ENCODE data around the gene PRDX6.

DNA sequence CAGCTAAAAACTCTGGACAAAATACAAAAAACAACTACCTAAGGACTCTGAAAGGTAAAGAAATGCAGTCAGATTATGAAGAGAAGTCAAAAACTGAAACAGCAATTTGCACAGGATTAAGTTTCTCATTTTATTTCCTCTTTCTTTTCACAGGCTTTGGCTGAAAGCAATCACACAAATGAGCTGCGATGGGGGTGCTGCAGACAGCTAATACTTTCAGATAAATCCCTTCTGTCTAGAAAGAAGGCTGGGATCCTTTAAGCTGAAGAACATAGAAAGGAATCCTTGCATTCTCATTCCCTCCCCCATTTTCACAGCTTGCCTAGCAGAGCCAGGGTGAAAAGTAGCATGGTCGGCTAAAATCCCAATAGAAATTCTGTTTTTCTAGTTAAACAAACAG lies 32.0 kb upstream of the PRDX6 start:
- TF ChIP-seq, protein P1, sequence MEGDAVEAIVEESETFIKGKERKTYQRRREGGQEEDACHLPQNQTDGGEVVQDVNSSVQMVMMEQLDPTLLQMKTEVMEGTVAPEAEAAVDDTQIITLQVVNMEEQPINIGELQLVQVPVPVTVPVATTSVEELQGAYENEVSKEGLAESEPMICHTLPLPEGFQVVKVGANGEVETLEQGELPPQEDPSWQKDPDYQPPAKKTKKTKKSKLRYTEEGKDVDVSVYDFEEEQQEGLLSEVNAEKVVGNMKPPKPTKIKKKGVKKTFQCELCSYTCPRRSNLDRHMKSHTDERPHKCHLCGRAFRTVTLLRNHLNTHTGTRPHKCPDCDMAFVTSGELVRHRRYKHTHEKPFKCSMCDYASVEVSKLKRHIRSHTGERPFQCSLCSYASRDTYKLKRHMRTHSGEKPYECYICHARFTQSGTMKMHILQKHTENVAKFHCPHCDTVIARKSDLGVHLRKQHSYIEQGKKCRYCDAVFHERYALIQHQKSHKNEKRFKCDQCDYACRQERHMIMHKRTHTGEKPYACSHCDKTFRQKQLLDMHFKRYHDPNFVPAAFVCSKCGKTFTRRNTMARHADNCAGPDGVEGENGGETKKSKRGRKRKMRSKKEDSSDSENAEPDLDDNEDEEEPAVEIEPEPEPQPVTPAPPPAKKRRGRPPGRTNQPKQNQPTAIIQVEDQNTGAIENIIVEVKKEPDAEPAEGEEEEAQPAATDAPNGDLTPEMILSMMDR (IDR thresholded peaks at IDR 0.05), result no peak
- no peak for TF ChIP-seq POLR2AphosphoS5 (IDR thresholded peaks at IDR 0.05)
